NCI-H2029 (cell line): ENCODE measurements around the gene RNF180.

Source experiments
- DNase-seq: peaks from one replicate; lab custom pipeline; 2025; lab: John Stamatoyannopoulos, UW

RNF180 gene, protein sequence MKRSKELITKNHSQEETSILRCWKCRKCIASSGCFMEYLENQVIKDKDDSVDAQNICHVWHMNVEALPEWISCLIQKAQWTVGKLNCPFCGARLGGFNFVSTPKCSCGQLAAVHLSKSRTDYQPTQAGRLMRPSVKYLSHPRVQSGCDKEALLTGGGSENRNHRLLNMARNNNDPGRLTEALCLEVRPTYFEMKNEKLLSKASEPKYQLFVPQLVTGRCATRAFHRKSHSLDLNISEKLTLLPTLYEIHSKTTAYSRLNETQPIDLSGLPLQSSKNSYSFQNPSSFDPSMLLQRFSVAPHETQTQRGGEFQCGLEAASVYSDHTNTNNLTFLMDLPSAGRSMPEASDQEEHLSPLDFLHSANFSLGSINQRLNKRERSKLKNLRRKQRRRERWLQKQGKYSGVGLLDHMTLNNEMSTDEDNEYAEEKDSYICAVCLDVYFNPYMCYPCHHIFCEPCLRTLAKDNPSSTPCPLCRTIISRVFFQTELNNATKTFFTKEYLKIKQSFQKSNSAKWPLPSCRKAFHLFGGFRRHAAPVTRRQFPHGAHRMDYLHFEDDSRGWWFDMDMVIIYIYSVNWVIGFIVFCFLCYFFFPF

GRCh38 chr5:64165500-64166200 lies at the start of gene RNF180:
TSS of gene RNF180 (plus strand) at chr5:64165843. CDS start at chr5:64200808, 34,965 bp downstream.
- no peak for DNase-seq

- DNase-seq: no peak
Observed at GRCh38 chr5:64125521-64125920, 40.1 kb upstream of the RNF180 start.

- no peak for DNase-seq
Observed at GRCh38 chr5:64126202-64126741, 39.4 kb upstream of the RNF180 start.

DNA sequence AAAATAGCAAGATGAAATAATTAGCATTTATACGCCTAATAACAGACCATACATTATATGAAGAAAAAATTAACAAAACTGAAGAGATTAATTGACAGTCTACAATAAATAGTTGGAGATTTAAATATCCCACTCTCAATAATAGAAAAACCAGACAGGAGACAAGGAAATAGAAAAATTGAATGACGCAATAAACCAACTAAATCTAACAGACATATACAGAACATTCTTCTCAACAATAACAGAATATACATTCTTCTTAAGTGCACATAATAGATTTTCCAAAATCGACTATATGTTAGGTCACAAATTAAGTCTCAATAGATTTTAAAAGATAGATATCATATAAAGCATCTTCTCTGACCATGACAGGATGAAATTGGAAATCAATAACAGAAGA lies 25.6 kb upstream of the RNF180 start:
- DNase-seq: no peak

DNA sequence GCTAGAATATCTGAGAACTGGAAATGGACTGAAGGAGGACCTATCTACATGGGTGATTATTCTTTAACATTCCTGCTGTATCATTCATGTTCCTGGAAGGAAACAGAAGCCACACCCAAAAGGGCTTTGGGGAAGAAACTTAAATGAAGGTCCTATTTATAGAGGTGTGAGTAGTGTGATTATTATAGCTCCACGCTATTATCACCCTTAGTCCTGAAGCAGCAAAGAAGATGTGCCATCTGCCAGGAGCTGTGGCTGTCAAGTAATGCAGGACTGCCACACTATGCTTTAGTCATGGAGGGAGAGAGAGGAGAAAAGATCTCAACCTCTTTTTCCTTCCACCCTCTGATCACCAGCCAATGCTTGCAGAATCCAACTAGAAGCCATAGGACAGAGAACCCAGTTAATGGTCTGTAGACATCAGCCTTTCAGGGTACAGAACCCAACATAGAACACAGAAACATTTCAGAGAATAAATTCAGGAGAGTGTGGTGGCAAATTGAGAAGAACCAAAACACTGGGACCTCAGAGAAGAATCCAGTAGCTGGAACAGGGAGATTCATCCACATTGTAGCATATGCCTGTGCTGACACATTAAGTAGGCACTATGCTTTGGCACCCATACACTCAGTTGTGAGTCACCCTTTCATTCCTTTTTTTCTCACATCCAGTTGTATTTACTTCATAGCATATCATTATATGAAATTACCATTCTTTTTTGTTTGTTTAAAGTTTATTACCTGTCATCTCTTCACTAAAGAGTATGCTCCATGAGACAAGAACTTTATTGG lies 21.0 kb upstream of the RNF180 start:
- no peak for DNase-seq

GRCh38 chr5:64145216-64145895 lies 20.3 kb upstream of the RNF180 start:
- DNase-seq: no peak

DNA sequence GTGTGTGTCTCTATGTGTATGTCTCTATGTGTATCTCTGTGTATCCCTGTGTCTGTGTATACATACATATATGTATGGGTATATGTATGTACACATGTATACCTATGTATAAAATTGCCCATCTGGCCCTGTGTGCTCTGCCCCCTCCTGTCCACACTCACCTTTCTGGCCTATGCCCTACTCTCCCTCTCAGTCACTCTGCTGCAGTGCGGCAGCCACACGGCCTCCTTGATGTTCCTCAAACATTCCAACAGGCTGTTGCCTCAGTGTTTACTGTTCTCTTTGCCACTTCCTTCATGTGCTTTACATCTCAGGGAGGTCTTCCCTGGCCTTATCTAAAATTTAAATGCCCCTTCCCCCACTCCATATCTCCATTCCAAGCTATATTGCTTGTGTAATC lies 18.3 kb upstream of the RNF180 start:
- DNase-seq: no peak

DNA sequence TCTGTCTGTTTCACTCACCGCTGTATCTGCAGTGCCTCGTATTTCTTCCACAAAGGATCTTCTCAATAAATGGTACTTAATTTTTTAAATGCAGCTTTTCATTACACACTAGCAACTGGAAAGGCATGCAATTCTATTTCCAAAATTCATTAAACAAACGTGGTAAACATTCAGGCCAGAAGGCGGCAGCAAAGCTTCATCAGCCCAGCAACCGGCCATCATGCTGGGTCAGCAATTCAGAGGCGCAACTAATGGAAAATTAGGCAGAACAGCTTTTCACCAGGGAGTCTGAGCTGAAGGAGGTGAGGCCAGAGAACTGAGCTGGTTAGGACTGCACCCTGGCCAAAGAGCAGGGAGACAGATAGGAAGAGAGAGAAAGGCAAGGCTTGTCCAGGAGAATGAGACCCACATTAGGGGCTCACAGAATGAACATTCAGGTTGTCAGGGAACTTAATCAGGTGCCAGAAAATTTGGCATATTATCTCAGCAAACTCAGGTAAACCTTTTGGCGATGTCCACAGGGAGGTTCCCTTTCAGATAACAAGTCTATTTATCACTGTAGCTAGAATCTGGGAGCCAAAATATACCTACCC lies 17.7 kb upstream of the RNF180 start:
- DNase-seq: no peak

DNA sequence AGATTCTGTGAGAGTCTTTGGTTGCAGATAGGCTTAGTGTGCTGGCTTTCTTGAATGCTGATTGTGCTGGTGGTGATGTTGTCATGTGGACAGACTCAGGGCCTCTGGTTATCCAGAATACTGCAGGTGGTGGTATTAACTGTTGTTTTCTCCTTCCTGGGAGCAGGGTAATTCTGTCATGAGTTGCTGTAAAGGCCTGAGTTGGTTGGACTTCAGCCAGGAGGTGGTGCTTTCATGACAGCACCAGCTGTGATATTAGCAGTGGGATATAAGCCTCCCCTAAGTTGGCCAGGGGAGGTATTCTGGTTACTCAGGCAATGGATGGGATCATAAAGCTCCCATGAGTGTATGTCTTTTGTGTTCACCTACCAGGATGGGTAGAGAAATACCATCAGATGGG lies 16.4 kb upstream of the RNF180 start:
- no peak for DNase-seq

DNA sequence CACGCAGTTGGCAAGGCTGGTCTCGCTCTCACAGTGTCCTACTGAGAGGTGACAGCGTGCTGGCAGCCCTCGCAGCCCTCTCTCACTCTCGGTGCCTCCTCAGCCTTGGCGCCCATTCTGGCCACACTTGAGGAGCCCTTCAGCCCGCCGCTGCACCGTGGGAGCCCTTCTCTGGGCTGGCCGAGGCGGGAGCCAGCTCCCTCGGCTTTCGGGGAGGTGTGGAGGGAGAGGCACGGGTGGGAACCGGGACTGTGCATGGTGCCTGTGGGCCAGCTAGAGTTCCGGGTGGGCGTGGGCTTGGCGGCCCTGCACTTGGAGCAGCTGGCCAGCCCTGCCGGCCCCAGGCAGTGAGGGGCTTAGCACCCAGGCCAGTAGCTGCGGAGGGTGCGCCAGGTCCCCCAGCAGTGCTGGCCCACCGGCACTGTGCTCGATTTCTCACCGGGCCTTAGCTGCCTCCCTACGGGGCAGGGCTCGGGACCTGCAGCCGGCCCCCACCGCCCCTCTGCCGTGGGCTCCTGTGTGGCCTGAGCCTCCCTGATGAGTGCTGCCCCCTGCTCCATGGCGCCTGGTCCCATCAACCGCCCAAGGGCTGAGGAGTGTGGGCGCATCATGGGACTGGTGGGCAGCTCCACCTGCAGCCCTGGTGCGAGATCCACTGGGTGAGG lies 15.7 kb upstream of the RNF180 start:
- DNase-seq: no peak

GRCh38 chr5:64156261-64156660 lies 9.4 kb upstream of the RNF180 start:
- DNase-seq: no peak

- no peak for DNase-seq
Observed at GRCh38 chr5:64158827-64159226, 6.8 kb upstream of the RNF180 start.

GRCh38 chr5:64160201-64160600 lies 5.4 kb upstream of the RNF180 start:
- DNase-seq: no peak

DNA sequence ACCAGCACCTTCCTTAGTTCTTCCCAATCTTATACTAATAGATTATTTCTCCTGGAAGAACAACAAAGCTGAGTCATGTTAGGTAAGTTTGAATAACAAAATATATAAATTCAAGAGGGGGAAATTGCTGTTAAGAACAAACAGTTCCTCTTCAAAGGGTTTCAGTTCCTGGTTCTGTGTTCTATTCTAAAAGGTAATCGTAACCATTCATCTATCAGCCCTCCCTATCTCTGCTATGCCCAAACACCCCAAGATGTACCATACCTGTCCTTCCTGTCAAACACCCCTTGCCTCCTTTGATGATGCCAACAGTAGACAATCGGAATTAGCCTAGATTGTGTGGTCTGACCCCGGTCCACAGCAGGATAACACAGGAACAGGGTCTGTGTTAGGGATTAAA lies 4.2 kb upstream of the RNF180 start:
- no peak for DNase-seq

- DNase-seq: no peak
Observed at GRCh38 chr5:64163135-64163534, 2.5 kb upstream of the RNF180 start.

DNA sequence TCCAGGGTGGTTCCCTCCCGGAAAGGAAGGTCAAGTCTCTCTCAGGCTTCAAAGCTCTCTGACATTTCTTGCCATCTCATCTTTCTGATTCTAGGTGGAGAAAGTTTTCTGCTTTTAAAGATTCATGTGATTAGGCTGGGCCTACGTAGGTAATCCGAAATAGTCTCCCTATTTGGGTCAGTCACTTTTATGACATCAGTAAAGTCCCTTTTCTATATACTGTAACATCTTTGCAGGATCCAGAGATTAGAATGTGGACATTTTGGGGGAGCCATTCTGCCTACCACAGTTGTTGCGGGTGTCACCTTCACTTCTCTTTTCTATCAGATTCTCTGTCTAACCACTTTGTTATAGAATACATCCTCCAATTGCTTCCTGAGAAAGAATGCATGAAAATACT lies 1.9 kb upstream of the RNF180 start:
- no peak for DNase-seq

DNA sequence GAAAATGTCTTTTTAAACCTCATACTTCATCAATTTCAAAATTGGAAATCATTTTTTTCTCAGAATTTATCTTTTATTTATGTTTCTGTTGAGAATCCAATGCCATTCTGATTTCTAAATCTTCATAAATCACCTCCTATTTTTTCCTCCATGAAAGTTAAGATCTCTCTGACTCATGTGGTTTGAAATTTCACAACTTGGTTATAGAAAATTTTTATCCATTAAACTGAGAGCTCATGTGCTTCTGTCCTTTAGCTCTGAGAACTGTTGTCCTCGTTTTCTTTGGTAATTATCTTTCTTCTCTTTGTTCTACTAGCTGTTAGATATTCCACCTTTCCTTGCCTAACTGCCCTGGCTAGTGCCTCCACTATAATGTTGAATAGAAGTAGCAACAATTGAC lies 1.5 kb upstream of the RNF180 start:
- DNase-seq: no peak

DNA sequence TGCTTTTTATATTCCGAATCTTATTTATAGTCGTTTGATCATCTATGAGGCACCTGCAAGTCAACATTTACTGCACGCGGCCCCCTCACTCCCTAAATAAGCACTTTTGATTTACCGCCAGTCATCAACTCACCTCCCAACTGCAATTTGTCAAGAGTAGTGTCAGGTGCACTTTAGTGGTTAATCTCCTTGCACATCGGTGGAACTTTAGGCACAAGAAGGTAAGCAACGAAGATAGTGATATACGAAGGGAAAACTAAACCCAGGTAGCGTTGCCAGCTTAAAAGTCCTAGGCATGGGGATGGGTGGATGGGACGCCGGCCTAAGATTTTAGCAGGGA lies 513 bp upstream of the RNF180 start:
- no peak for DNase-seq

- no peak for DNase-seq
Observed at GRCh38 chr5:64166201-64166959, 737 bp downstream of the RNF180 start.

DNA sequence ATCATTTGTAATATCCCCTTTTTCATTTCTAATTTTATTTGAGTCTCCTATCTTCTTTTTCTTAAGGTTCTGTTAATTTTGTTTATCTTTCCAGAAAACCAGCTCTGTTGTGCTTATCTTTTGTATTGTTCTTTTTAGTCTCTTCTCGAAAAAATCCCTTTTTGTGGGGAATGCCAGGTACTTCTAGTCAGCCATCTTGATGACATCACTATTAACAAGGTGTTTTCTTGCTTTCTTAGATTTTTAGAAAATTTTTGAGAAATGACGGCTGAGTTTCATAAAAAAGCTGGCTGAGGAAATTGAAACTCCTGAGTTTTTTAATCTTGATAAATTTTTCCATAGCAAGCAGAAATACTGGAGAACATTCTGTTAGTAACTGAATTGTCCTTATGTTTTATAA lies 10.7 kb downstream of the RNF180 start:
- DNase-seq: no peak
